Keratinocyte (primary cell): Measurements from ENCODE around the gene THRB. TPM values are rescaled to one million over a fixed set of nuclear protein-coding genes. Genes with fewer than 3 reads are reported as not detected.

ENCODE experiments used
- DNase-seq: peaks from one replicate; pipeline ENCODE4 v3.0.0-alpha.2; 2011; ENCODE audit warnings: low read depth, missing footprints, low spot score
- FAIRE-seq: peaks from 2 replicates; lab custom pipeline; 2011; peaks lifted over from hg19 to GRCh38; lab: Jason Lieb, UNC
- H2AFZ ChIP-seq: 2 replicates; pipeline ENCODE4 v1.6.0; 2012; ENCODE audit warnings: low read length, control low read depth, inconsistent platforms; ENCODE audit not compliant: control insufficient read depth
- H3K27ac ChIP-seq: 2 replicates; pipeline ENCODE4 v1.5.1; 2011; ENCODE audit warnings: low read length; ENCODE audit not compliant: control insufficient read depth, insufficient read depth
- H3K27me3 ChIP-seq: 3 replicates; pipeline ENCODE4 v1.6.0; 2011; ENCODE audit warnings: low read length; ENCODE audit not compliant: control insufficient read depth, insufficient read depth; ENCODE audit errors: extremely low read depth
- H3K36me3 ChIP-seq, 2 experiments: 2 replicates in 1 of 2; 3 replicates in 1 of 2; pipeline ENCODE4 v1.5.1; 2011; ENCODE audit warnings: low read length in 2 of 2, mild to moderate bottlenecking in 1 of 2; ENCODE audit not compliant: control insufficient read depth in 2 of 2, insufficient read depth in 2 of 2; ENCODE audit errors: extremely low read depth in 1 of 2
- H3K4me1 ChIP-seq: 3 replicates; pipeline ENCODE4 v1.5.1; 2011; ENCODE audit warnings: low read length; ENCODE audit not compliant: control insufficient read depth, insufficient read depth; ENCODE audit errors: extremely low read depth
- H3K4me2 ChIP-seq: 3 replicates; pipeline ENCODE4 v1.6.0; 2011; ENCODE audit warnings: low read depth, low read length; ENCODE audit not compliant: control insufficient read depth, insufficient read depth; ENCODE audit errors: extremely low read depth
- H3K4me3 ChIP-seq, 3 experiments: fragments of 200-600 bp in 1 of 3; sonication (generic) in 1 of 3; 2 replicates in 2 of 3; 3 replicates in 1 of 3; pipeline ENCODE4 v1.5.1; 2011 to 2016; ENCODE audit warnings: low read length in 3 of 3, mild to moderate bottlenecking in 3 of 3, control low read depth in 2 of 3, inconsistent platforms in 1 of 3, low read depth in 1 of 3, mixed read lengths in 1 of 3, mixed run types in 1 of 3, moderate library complexity in 1 of 3; ENCODE audit not compliant: control insufficient read depth in 2 of 3, insufficient read depth in 2 of 3; ENCODE audit errors: extremely low read depth in 1 of 3
- H3K79me2 ChIP-seq: 2 replicates; pipeline ENCODE4 v1.6.0; 2012; ENCODE audit warnings: low read length; ENCODE audit not compliant: control insufficient read depth, insufficient read depth
- H3K9ac ChIP-seq: 3 replicates; pipeline ENCODE4 v1.6.0; 2011; ENCODE audit warnings: low read length; ENCODE audit not compliant: control insufficient read depth, insufficient read depth; ENCODE audit errors: extremely low read depth
- H3K9me1 ChIP-seq: 3 replicates; pipeline ENCODE4 v1.6.0; 2011; ENCODE audit warnings: low read length; ENCODE audit not compliant: control insufficient read depth, insufficient read depth; ENCODE audit errors: extremely low read depth
- H3K9me3 ChIP-seq: 2 replicates; pipeline ENCODE4 v1.5.1; 2012; ENCODE audit warnings: low read depth, low read length; ENCODE audit not compliant: control insufficient read depth
- H4K20me1 ChIP-seq: 3 replicates; pipeline ENCODE4 v1.6.0; 2011; ENCODE audit warnings: low read length; ENCODE audit not compliant: control insufficient read depth, insufficient read depth; ENCODE audit errors: extremely low read depth
- EZH2 ChIP-seq: IDR thresholded peaks from one replicate; pipeline ENCODE4 v1.6.1; 2012; ENCODE audit warnings: inconsistent platforms, mild to moderate bottlenecking, low read length, moderate library complexity
- dilution Hi-C: fragments of 300-500 bp; cut with MboI; formaldehyde crosslinking; loops from one replicate; pipeline ENCODE4 v1.7.0; 2020; ENCODE audit warnings: low sequenced_read_pairs; ENCODE audit not compliant: extremely low pct_ligation_motif_present
- polyA plus RNA-seq, 5 experiments: library from polyadenylated mRNA; depleted of rRNA in 3 of 5; stranded (reverse) in 3 of 5; stranded (forward) in 1 of 5; unstranded in 1 of 5; fragments of >200 nt; gene quantifications; 1 replicate in 1 of 5; 2 replicates in 3 of 5; 3 replicates in 1 of 5; pipeline versions ENCODE4 v1.2.1 to v1.2.3, GENCODE V29; 2011 to 2012; ENCODE audit warnings: missing spikeins in 2 of 5, low read depth in 1 of 5, low replicate concordance in 1 of 5
- TF ChIP-seq, protein P1 (sequence below), 3 experiments: IDR thresholded peaks in 1 of 3; conservative IDR thresholded peaks in 1 of 3; optimal IDR thresholded peaks in 1 of 3; 2 replicates in 2 of 3; 3 replicates in 1 of 3; pipeline versions ENCODE3 to v1.5.1; 2011; ENCODE audit warnings: low read length in 3 of 3, mild to moderate bottlenecking in 3 of 3, moderate library complexity in 2 of 3, control low read depth in 1 of 3, inconsistent platforms in 1 of 3; ENCODE audit not compliant: insufficient read depth in 2 of 3; ENCODE audit errors: extremely low read depth in 1 of 3

THRB gene
- polyA plus RNA-seq, 1 donor (not counting 4 experiments of a cell fraction or from before 2014, with no cell fraction given), result 2.6 TPM

- Histone ChIP-seq H4K20me1 (no peaks in the 10 kb centered on the region), H3K79me2 (no peaks in the 10 kb centered on the region), H3K4me2 (no peak overlapping the region), H3K9me1 (no peaks in the 10 kb centered on the region), H3K4me3 (no peak overlapping the region), H3K27ac (no peak overlapping the region), H3K4me1 (no peaks in the 10 kb centered on the region), H3K27me3 (no peaks in the 10 kb centered on the region), H3K9me3 (no peaks in the 10 kb centered on the region), H2AFZ (no peak overlapping the region), H3K36me3 (no peaks in the 10 kb centered on the region), H3K9ac (no peak overlapping the region)
- dilution Hi-C loops, result no loop called here
- FAIRE-seq (no peak), DNase-seq (no peak)
- TF ChIP-seq, protein P1, sequence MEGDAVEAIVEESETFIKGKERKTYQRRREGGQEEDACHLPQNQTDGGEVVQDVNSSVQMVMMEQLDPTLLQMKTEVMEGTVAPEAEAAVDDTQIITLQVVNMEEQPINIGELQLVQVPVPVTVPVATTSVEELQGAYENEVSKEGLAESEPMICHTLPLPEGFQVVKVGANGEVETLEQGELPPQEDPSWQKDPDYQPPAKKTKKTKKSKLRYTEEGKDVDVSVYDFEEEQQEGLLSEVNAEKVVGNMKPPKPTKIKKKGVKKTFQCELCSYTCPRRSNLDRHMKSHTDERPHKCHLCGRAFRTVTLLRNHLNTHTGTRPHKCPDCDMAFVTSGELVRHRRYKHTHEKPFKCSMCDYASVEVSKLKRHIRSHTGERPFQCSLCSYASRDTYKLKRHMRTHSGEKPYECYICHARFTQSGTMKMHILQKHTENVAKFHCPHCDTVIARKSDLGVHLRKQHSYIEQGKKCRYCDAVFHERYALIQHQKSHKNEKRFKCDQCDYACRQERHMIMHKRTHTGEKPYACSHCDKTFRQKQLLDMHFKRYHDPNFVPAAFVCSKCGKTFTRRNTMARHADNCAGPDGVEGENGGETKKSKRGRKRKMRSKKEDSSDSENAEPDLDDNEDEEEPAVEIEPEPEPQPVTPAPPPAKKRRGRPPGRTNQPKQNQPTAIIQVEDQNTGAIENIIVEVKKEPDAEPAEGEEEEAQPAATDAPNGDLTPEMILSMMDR (optimal IDR thresholded peaks at IDR 0.05 in 1 of 3, IDR thresholded peaks at IDR 0.05 in 1 of 3, conservative IDR thresholded peaks at IDR 0.05 in 1 of 3; ENCODE audit: extremely low read depth in 1 of 3, insufficient read depth in 2 of 3, low read length in 3 of 3), result no peak
- no peak for TF ChIP-seq EZH2
Observed at GRCh38 chr3:24167429-24167828, 327.2 kb downstream of the THRB start.

GRCh38 chr3:24166515-24166914 lies 328.1 kb downstream of the THRB start:
- DNase-seq (no peak), FAIRE-seq (no peak)
- H3K27ac ChIP-seq, result no peak overlapping the region
- no peak overlapping the region for H2AFZ ChIP-seq
- H3K4me3 ChIP-seq, result no peak overlapping the region
- H3K4me1 ChIP-seq, result no peaks in the 10 kb centered on the region
- dilution Hi-C loops, result no loop called here
- no peaks in the 10 kb centered on the region for H3K36me3 ChIP-seq
- H3K4me2 ChIP-seq, result no peak overlapping the region
- no peaks in the 10 kb centered on the region for H3K27me3 ChIP-seq
- no peak for TF ChIP-seq EZH2
- TF ChIP-seq, protein P1 (optimal IDR thresholded peaks at IDR 0.05 in 1 of 3, IDR thresholded peaks at IDR 0.05 in 1 of 3, conservative IDR thresholded peaks at IDR 0.05 in 1 of 3; ENCODE audit: extremely low read depth in 1 of 3, insufficient read depth in 2 of 3, low read length in 3 of 3), result no peak
- no peaks in the 10 kb centered on the region for H4K20me1 ChIP-seq
- H3K9me3 ChIP-seq, result no peaks in the 10 kb centered on the region
- H3K9me1 ChIP-seq, result no peaks in the 10 kb centered on the region
- no peaks in the 10 kb centered on the region for H3K79me2 ChIP-seq
- no peak overlapping the region for H3K9ac ChIP-seq
